T-cell (primary cell): ENCODE results near the gene CD69. TPM values are rescaled to one million over a fixed set of nuclear protein-coding genes. Genes with fewer than 3 reads are reported as not detected.

ENCODE experiments used
- ATAC-seq, 4 experiments: fragments of 200-7000 bp in 3 of 4; fragments of 150-1000 bp in 1 of 4; cut with Tn5 transposase; replicated peaks in 1 of 4; 1 replicate in 3 of 4; 2 replicates in 1 of 4; pipeline ENCODE4 v1.10.0; 2021; ENCODE audit warnings: moderate library complexity in 3 of 4, mild to moderate bottlenecking in 2 of 4, moderate number of reproducible peaks in 1 of 4
- CTCF ChIA-PET, 2 donors: fragments of 300-600 bp; sonication (Branson Sonifier 250); formaldehyde crosslinking; loops; one replicate each; lab custom pipeline; 2022; ENCODE audit warnings: antibody characterized with exemption in 2 of 2; lab: Charles Lee
- POLR2A ChIA-PET, 2 donors: fragments of 300-600 bp; sonication (Branson Sonifier 250); formaldehyde crosslinking; loops; one replicate each; lab custom pipeline; 2022; ENCODE audit warnings: antibody characterized with exemption in 2 of 2; lab: Charles Lee
- DNase-seq, 35 experiments: peaks; one replicate each; pipeline versions ENCODE4 v3.0.0 to v3.0.0-alpha.2; 2013 to 2023
- H3K27ac ChIP-seq: one replicate; pipeline ENCODE4 v1.5.1; 2013; ENCODE audit warnings: low read length
- H3K27me3 ChIP-seq, 2 experiments: replicated peaks in 1 of 2; 1 replicate in 1 of 2; 2 replicates in 1 of 2; pipeline versions ENCODE4 v1.6.1 to v1.7.0; 2013; ENCODE audit warnings: low read length in 1 of 2, mixed read lengths in 1 of 2; ENCODE audit not compliant: control insufficient read depth in 2 of 2, insufficient read depth in 2 of 2; ENCODE audit errors: extremely low read depth in 1 of 2
- H3K36me3 ChIP-seq, 2 donors: 1 replicate in 1 of 2; 2 replicates in 1 of 2; pipeline versions ENCODE4 v1.6.1 to v1.7.0; 2013; ENCODE audit warnings: low read length in 1 of 2; ENCODE audit not compliant: control insufficient read depth in 2 of 2, insufficient read depth in 1 of 2; ENCODE audit errors: extremely low read depth in 1 of 2
- H3K4me1 ChIP-seq, 2 experiments: 1 replicate in 1 of 2; 2 replicates in 1 of 2; pipeline versions ENCODE4 v1.6.1 to v1.7.0; 2013; ENCODE audit warnings: low read length in 2 of 2, mixed read lengths in 1 of 2; ENCODE audit not compliant: insufficient read depth in 2 of 2, control insufficient read depth in 1 of 2; ENCODE audit errors: extremely low read depth in 1 of 2
- H3K4me3 ChIP-seq, 2 donors: 1 replicate in 1 of 2; 2 replicates in 1 of 2; pipeline versions ENCODE4 v1.5.1 to v1.7.0; 2013; ENCODE audit warnings: mild to moderate bottlenecking in 2 of 2, low read length in 1 of 2, moderate library complexity in 1 of 2; ENCODE audit not compliant: control insufficient read depth in 1 of 2; ENCODE audit errors: extremely low read depth in 1 of 2
- H3K9me3 ChIP-seq: 2 replicates; pipeline ENCODE4 v1.7.0; 2013
- H3K27ac Mint-ChIP-seq, 2 donors: one replicate each; pipeline ENCODE4 v1.8.0; 2020 to 2021; ENCODE audit warnings: mild to moderate bottlenecking in 2 of 2, mixed read lengths in 2 of 2
- H3K27me3 Mint-ChIP-seq, 2 donors: one replicate each; pipeline ENCODE4 v1.8.0; 2021 to 2022; ENCODE audit warnings: mixed read lengths in 2 of 2
- H3K36me3 Mint-ChIP-seq: one replicate; pipeline ENCODE4 v1.8.0; 2021; ENCODE audit warnings: mixed read lengths
- H3K4me1 Mint-ChIP-seq, 3 donors: one replicate each; pipeline ENCODE4 v1.8.0; 2020 to 2022; ENCODE audit warnings: mixed read lengths in 3 of 3, mild to moderate bottlenecking in 1 of 3
- H3K4me3 Mint-ChIP-seq, 3 donors: one replicate each; pipeline ENCODE4 v1.8.0; 2020 to 2022; ENCODE audit warnings: mild to moderate bottlenecking in 3 of 3, mixed read lengths in 3 of 3, moderate library complexity in 3 of 3
- H3K9me3 Mint-ChIP-seq, 3 donors: one replicate each; pipeline ENCODE4 v1.8.0; 2020 to 2022; ENCODE audit warnings: mixed read lengths in 3 of 3
- WGBS: methylation state at CpG from one replicate; pipeline ENCODE4 v1.1.5; 2013; ENCODE audit warnings: missing lambda C conversion rate; ENCODE audit not compliant: insufficient coverage; 5-methylcytosine and 5-hydroxymethylcytosine counted together
- total RNA-seq, 35 experiments: library from RNA in 6 of 35; stranded (reverse) in 6 of 35; fragments of 120-200 nt in 1 of 35; gene quantifications; one replicate each; pipeline versions ENCODE4 v1.2.1 to v1.2.4 and lab custom pipeline; 2013 to 2026

The CD69 gene
- total RNA-seq (100 to 1,000 TPM in 2 of 5 donors, 10 to 100 TPM in 3; 36.7 to 746 (median 39.4) TPM), total RNA-seq (lab: John Stamatoyannopoulos, UW) (32.7 to 6,193 (median 1,185) reads per million in 29 experiments)
- 531 TPM for total RNA-seq (2013)

DNA sequence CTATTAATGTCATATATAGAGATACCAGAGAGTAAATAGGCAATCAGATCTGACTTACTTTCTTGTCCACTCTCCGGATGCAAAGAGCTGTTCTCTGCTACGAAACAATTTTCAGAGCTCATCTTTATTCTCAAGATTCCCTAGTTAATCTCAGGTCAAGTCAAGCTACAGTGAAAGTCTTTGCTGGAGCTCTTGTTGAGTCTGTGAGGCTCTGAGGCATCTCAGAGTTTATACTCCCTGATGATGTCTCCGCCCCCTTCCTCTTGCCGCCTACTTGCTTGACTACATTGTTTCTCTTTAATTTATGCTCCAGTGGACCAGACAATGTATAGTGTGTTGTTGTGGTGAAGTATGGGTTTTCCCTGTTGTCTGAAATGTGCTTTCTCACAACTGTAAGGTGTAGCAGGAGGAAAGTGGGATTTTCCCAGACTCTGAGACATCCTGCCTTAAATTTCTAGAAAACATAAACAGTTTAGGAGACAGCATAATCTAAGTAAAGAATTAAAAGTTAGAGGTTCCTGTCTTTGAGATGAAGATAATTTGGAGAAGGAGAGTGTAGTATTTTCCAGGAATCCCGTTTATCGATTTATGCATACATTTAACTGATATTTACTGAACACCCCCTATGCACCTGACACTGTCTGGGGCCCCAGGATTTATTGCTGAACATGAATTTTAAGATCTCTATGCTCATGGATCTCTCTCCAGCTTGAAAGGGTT is at the start of gene CD69:
Gene CD69, minus strand, starts transcription at position 203 of the 720 bp plus-strand sequence. Its CDS starts 81 bp downstream, at position 122.
- POLR2A ChIA-PET, result interaction anchor here (0.6 to 4.1 kb wide), 44 partner anchors 8 to 1842 kb away, joined by 3 to 112 read pairs (median 5); partner anchors contain the start of genes CLEC2B (in 1 of the 2), CLEC2D (in 1 of the 2), GABARAPL1 (in 1 of the 2) and SLC2A3 (in 1 of the 2)
- H3K4me1 Mint-ChIP-seq, result peaks cover 55 to 69% (median 62%) of the 10 kb centered on the region in 3 donors
- H3K27me3 ChIP-seq, result no peaks in the 10 kb centered on the region

GRCh38 chr12:9809866-9810265 is 49.2 kb upstream of the CD69 start:
- ATAC-seq (no peak), DNase-seq (no peak)
- no peak overlapping the region for H3K4me3 ChIP-seq
- H3K4me1 ChIP-seq, result peaks cover 8 to 15% of the 10 kb centered on the region in 2 experiments
- peaks cover 0 to 8% of the 10 kb centered on the region in 2 experiments for H3K27me3 ChIP-seq
- no peak overlapping the region for H3K27ac Mint-ChIP-seq
- CTCF ChIA-PET, result interaction anchor here in 1 of 2 donors (0.8 to 3.6 kb wide), 5 partner anchors 11 to 118 kb away, joined by 3 to 14 read pairs (median 5); no protein-coding TSS in a partner anchor
- peaks cover 12 to 13% of the 10 kb centered on the region in 2 donors for H3K27me3 Mint-ChIP-seq
- no peaks in the 10 kb centered on the region for H3K9me3 ChIP-seq
- no peaks in the 10 kb centered on the region for H3K36me3 Mint-ChIP-seq
- POLR2A ChIA-PET, result no interaction called here
- H3K27ac ChIP-seq, result no peak overlapping the region
- no peak overlapping the region for H3K4me3 Mint-ChIP-seq
- H3K4me1 Mint-ChIP-seq, result peaks cover 10 to 15% (median 10%) of the 10 kb centered on the region in 3 donors
- no peaks in the 10 kb centered on the region for H3K36me3 ChIP-seq
- no peaks in the 10 kb centered on the region for H3K9me3 Mint-ChIP-seq

More for the DNA sequence above, at the start of gene CD69:
- Histone ChIP-seq H3K4me3 (peak within 1 kb of the TSS; percentile 63 to 95), H3K4me1 (peaks cover 32 to 50% of the 10 kb centered on the region in 2 experiments), H3K27ac (peak within 1 kb of the TSS; percentile 98), H3K9me3 (no peaks in the 10 kb centered on the region), H3K36me3 (peaks cover 0 to 4% of the 10 kb centered on the region in 2 donors)
- no CpG with 5 or more reads among the region's 6 CpGs for WGBS
- Mint-ChIP-seq H3K4me3 (peak within 1 kb of the TSS; percentile 87 to 97 (median 93)), H3K27ac (peak within 1 kb of the TSS; percentile 97 to 99), H3K27me3 (no peaks in the 10 kb centered on the region), H3K36me3 (peaks cover 21% of the 10 kb centered on the region), H3K9me3 (peaks cover 0 to 3% (median 0%) of the 10 kb centered on the region in 3 donors)
- DNase-seq, result peak in 34 of 35 experiments; percentile 52 to 94 (median 85)
- ATAC-seq, result peak; percentile 56 to 63 (median 62)
- CTCF ChIA-PET, result interaction anchor here (0.6 to 8.4 kb wide), 16 partner anchors 9 to 113 kb away, joined by 3 to 101 read pairs (median 6); no protein-coding TSS in a partner anchor

- H3K4me3 Mint-ChIP-seq, result no peak overlapping the region
- no peaks in the 10 kb centered on the region for H3K9me3 Mint-ChIP-seq
- Histone ChIP-seq H3K4me1 (peaks cover 8 to 12% of the 10 kb centered on the region in 2 experiments), H3K9me3 (no peaks in the 10 kb centered on the region), H3K27ac (no peak overlapping the region), H3K36me3 (no peaks in the 10 kb centered on the region), H3K27me3 (peaks cover 0 to 8% of the 10 kb centered on the region in 2 experiments), H3K4me3 (no peak overlapping the region)
- peaks cover 12 to 13% of the 10 kb centered on the region in 2 donors for H3K27me3 Mint-ChIP-seq
- ATAC-seq (no peak), DNase-seq (no peak)
- peaks cover 9 to 14% (median 10%) of the 10 kb centered on the region in 3 donors for H3K4me1 Mint-ChIP-seq
- no peak overlapping the region for H3K27ac Mint-ChIP-seq
- no CpG with 5 or more reads among the region's 4 CpGs for WGBS
- no peaks in the 10 kb centered on the region for H3K36me3 Mint-ChIP-seq
- CTCF ChIA-PET, result interaction anchor here in 1 of 2 donors (0.8 to 3.6 kb wide), 5 partner anchors 11 to 118 kb away, joined by 3 to 14 read pairs (median 5); no protein-coding TSS in a partner anchor
- POLR2A ChIA-PET, result no interaction called here
Measured at GRCh38 chr12:9809338-9809737, 48.6 kb upstream of the CD69 start.

DNA sequence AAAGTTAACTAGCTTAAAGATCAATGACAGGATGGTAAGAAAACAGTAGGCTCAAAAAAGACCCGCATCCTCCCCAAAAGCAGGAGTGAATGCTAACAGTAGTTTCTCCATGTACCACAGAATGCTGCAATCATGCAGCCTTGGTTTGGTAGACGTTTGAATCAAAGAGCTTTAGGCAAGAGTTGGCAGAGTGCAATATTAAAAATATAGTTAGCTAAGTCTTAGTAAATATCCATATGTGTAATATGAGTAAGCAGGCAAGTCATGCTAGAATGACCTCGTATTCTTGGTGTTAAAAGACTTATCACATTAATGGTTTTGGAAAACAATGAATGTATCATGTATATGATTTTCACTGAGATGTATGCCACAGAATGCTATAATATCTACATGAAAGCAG is 47.8 kb upstream of the CD69 start:
- Mint-ChIP-seq H3K9me3 (no peaks in the 10 kb centered on the region), H3K4me1 (peaks cover 2 to 8% (median 3%) of the 10 kb centered on the region in 3 donors), H3K36me3 (no peaks in the 10 kb centered on the region), H3K27me3 (peaks cover 12 to 13% of the 10 kb centered on the region in 2 donors), H3K27ac (no peak overlapping the region), H3K4me3 (no peak overlapping the region)
- Histone ChIP-seq H3K36me3 (no peaks in the 10 kb centered on the region), H3K4me3 (no peak overlapping the region), H3K27me3 (peaks cover 0 to 3% of the 10 kb centered on the region in 2 experiments), H3K27ac (no peak overlapping the region), H3K9me3 (no peaks in the 10 kb centered on the region), H3K4me1 (peaks cover 4 to 5% of the 10 kb centered on the region in 2 experiments)
- DNase-seq, result no peak
- CTCF ChIA-PET, result interaction anchor here (0.6 to 3.6 kb wide), 7 partner anchors 9 to 58 kb away, joined by 3 to 14 read pairs (median 5); no protein-coding TSS in a partner anchor
- ATAC-seq, result no peak
- POLR2A ChIA-PET, result interaction anchor here (0.5 to 0.6 kb wide), 2 partner anchors 66 to 346 kb away, joined by 3 read pairs; no protein-coding TSS in a partner anchor
- no CpG with 5 or more reads among the region's 3 CpGs for WGBS

DNA sequence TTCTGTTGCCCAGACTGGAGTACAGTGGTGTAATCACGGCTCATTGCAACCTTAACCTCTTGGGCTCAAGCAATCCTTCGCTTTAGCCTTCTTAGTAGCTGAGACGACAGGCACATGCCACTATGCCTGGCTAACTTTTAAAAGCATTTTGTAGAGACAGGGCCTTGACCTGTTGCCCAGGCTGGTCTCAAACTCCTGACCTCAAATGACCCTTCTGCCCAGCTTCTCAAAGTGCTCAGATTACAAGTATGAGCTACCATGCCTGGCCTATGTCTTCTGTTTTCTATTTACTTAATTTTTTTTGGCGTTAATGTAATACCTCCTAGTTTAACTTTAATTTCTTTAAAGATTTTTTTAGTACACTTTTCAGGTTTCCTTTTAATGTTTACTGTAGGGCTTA is 46.0 kb upstream of the CD69 start:
- H3K9me3 ChIP-seq, result no peaks in the 10 kb centered on the region
- Mint-ChIP-seq H3K27me3 (peaks cover 6 to 9% of the 10 kb centered on the region in 2 donors), H3K4me3 (no peak overlapping the region), H3K4me1 (peaks cover 0 to 6% (median 0%) of the 10 kb centered on the region in 3 donors), H3K27ac (no peak overlapping the region), H3K9me3 (no peaks in the 10 kb centered on the region), H3K36me3 (no peaks in the 10 kb centered on the region)
- H3K4me3 ChIP-seq, result no peak overlapping the region
- H3K27me3 ChIP-seq, result peaks cover 0 to 3% of the 10 kb centered on the region in 2 experiments
- H3K36me3 ChIP-seq, result no peaks in the 10 kb centered on the region
- ATAC-seq (no peak), DNase-seq (no peak)
- CTCF ChIA-PET, result interaction anchor here in 1 of 2 donors (1.7 to 3.6 kb wide), 2 partner anchors 57 to 64 kb away, joined by 5 to 13 read pairs; no protein-coding TSS in a partner anchor
- POLR2A ChIA-PET, result interaction anchor here in 1 of 2 donors (0.5 kb wide), 1 partner anchor 44 kb away, joined by 4 read pairs; no protein-coding TSS in a partner anchor
- H3K4me1 ChIP-seq, result peaks cover 0 to 5% of the 10 kb centered on the region in 2 experiments
- 100% methylated on average over 3 of the region's 4 CpGs for WGBS
- no peak overlapping the region for H3K27ac ChIP-seq

GRCh38 chr12:9805883-9806282 is 45.2 kb upstream of the CD69 start:
- Histone ChIP-seq H3K4me3 (no peak overlapping the region), H3K27me3 (peaks cover 0 to 3% of the 10 kb centered on the region in 2 experiments), H3K27ac (no peak overlapping the region), H3K36me3 (no peaks in the 10 kb centered on the region), H3K9me3 (no peaks in the 10 kb centered on the region), H3K4me1 (peaks cover 0 to 2% of the 10 kb centered on the region in 2 experiments)
- Mint-ChIP-seq H3K4me1 (peaks cover 0 to 5% (median 0%) of the 10 kb centered on the region in 3 donors), H3K4me3 (no peak overlapping the region), H3K9me3 (no peaks in the 10 kb centered on the region), H3K27ac (no peak overlapping the region), H3K27me3 (peaks cover 5 to 9% of the 10 kb centered on the region in 2 donors), H3K36me3 (no peaks in the 10 kb centered on the region)
- WGBS, result no CpG with 5 or more reads among the region's 2 CpGs
- CTCF ChIA-PET, result interaction anchor here in 1 of 2 donors (1.7 kb wide), 1 partner anchor 63 kb away, joined by 5 read pairs; no protein-coding TSS in a partner anchor
- no peak for ATAC-seq
- DNase-seq, result no peak
- POLR2A ChIA-PET, result no interaction called here
